Endodermal cell (in vitro differentiated cells): ENCODE measurements around the gene NEK10. TPM values are rescaled to one million over a fixed set of nuclear protein-coding genes. Genes with fewer than 3 reads are reported as not detected.

ENCODE experiments used
- DNase-seq: peaks from one replicate; pipeline ENCODE4 v3.0.0-alpha.2; 2017
- H3K27ac ChIP-seq: 2 replicates; pipeline ENCODE4 v1.5.1; 2013; ENCODE audit warnings: mild to moderate bottlenecking, low read depth, low read length, moderate library complexity
- H3K27me3 ChIP-seq: 2 replicates; pipeline ENCODE4 v1.6.1; 2013; ENCODE audit warnings: mild to moderate bottlenecking, low read length, moderate library complexity; ENCODE audit not compliant: insufficient read depth, control insufficient read depth, poor library complexity, severe bottlenecking
- H3K36me3 ChIP-seq: 2 replicates; pipeline ENCODE4 v1.7.0; 2013; ENCODE audit warnings: mild to moderate bottlenecking, low read length, moderate library complexity; ENCODE audit not compliant: control insufficient read depth, insufficient read depth
- H3K4me1 ChIP-seq: one replicate; pipeline ENCODE4 v1.7.0; 2013; ENCODE audit warnings: low read length; ENCODE audit not compliant: control insufficient read depth, insufficient read depth
- H3K4me3 ChIP-seq: 2 replicates; pipeline ENCODE4 v1.5.1; 2013; ENCODE audit warnings: mild to moderate bottlenecking, low read length, moderate library complexity
- H3K9ac ChIP-seq: 2 replicates; pipeline ENCODE4 v1.6.1; 2013; ENCODE audit warnings: mild to moderate bottlenecking, low read length, moderate library complexity; ENCODE audit not compliant: poor library complexity, severe bottlenecking; ENCODE audit errors: extremely low read depth
- H3K9me3 ChIP-seq: 2 replicates; pipeline ENCODE4 v1.6.1; 2013; ENCODE audit warnings: mild to moderate bottlenecking, low read length, moderate library complexity; ENCODE audit not compliant: control insufficient read depth
- H3K27ac Mint-ChIP-seq: 2 replicates; pipeline ENCODE4 v1.8.0; 2020; ENCODE audit warnings: mixed read lengths
- H3K27me3 Mint-ChIP-seq: 2 replicates; pipeline ENCODE4 v1.8.0; 2021; ENCODE audit warnings: mild to moderate bottlenecking, mixed read lengths; ENCODE audit not compliant: insufficient read depth
- H3K36me3 Mint-ChIP-seq: 2 replicates; pipeline ENCODE4 v1.8.0; 2020; ENCODE audit warnings: low read depth, mixed read lengths
- H3K4me1 Mint-ChIP-seq: 2 replicates; pipeline ENCODE4 v1.8.0; 2020; ENCODE audit warnings: mixed read lengths
- H3K4me3 Mint-ChIP-seq: 2 replicates; pipeline ENCODE4 v1.8.0; 2020; ENCODE audit warnings: mild to moderate bottlenecking, moderate library complexity, mixed read lengths
- H3K9me3 Mint-ChIP-seq: 2 replicates; pipeline ENCODE4 v1.8.0; 2020; ENCODE audit warnings: mild to moderate bottlenecking, mixed read lengths
- WGBS, 2 experiments: methylation state at CpG; one replicate each; pipeline versions ENCODE4 v1.1.5 to v1.1.7; 2013; ENCODE audit warnings: missing lambda C conversion rate in 2 of 2, mixed read lengths in 1 of 2; ENCODE audit not compliant: insufficient coverage in 1 of 2, insufficient read length in 1 of 2; 5-methylcytosine and 5-hydroxymethylcytosine counted together
- total RNA-seq, 2 donors: library from RNA; stranded (reverse); fragmentation: NEBNext Ultra II Directional in 1 of 2; extraction: Animal tissue kit (Norgen Biotek cat#: 25700) in 1 of 2; gene quantifications; 2 replicates in 1 of 2; 3 replicates in 1 of 2; pipeline ENCODE4 v1.2.1, GENCODE V29; 2021
- TF ChIP-seq, protein P1 (sequence below): fragments of 200-600 bp; sonication (generic); conservative IDR thresholded peaks from 2 replicates; pipeline ENCODE4 v1.5.0; 2021; ENCODE audit warnings: antibody characterized with exemption, mild to moderate bottlenecking

The NEK10 gene
- total RNA-seq, 2 donors from 2014 or later: 1.3 to 2.4 TPM

GRCh38 chr3:27384191-27384590 is 15.0 kb upstream of the NEK10 start:
- DNase-seq: no peak
- Mint-ChIP-seq H3K4me1 (peaks cover 1% of the 10 kb centered on the region), H3K4me3 (no peak overlapping the region), H3K36me3 (peaks cover 37% of the 10 kb centered on the region), H3K9me3 (no peaks in the 10 kb centered on the region), H3K27me3 (no peaks in the 10 kb centered on the region), H3K27ac (no peak overlapping the region)
- WGBS, 2 experiments: no CpG with 5 or more reads among the region's 1 CpG
- TF ChIP-seq, protein P1, sequence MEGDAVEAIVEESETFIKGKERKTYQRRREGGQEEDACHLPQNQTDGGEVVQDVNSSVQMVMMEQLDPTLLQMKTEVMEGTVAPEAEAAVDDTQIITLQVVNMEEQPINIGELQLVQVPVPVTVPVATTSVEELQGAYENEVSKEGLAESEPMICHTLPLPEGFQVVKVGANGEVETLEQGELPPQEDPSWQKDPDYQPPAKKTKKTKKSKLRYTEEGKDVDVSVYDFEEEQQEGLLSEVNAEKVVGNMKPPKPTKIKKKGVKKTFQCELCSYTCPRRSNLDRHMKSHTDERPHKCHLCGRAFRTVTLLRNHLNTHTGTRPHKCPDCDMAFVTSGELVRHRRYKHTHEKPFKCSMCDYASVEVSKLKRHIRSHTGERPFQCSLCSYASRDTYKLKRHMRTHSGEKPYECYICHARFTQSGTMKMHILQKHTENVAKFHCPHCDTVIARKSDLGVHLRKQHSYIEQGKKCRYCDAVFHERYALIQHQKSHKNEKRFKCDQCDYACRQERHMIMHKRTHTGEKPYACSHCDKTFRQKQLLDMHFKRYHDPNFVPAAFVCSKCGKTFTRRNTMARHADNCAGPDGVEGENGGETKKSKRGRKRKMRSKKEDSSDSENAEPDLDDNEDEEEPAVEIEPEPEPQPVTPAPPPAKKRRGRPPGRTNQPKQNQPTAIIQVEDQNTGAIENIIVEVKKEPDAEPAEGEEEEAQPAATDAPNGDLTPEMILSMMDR: no peak
- no peak overlapping the region for H3K9ac ChIP-seq
- H3K36me3 ChIP-seq: peaks cover 86% of the 10 kb centered on the region
- H3K27ac ChIP-seq: no peak overlapping the region
- H3K4me1 ChIP-seq: no peaks in the 10 kb centered on the region
- H3K4me3 ChIP-seq: no peak overlapping the region
- H3K27me3 ChIP-seq: no peaks in the 10 kb centered on the region
- no peaks in the 10 kb centered on the region for H3K9me3 ChIP-seq

- H3K36me3 ChIP-seq: peaks cover 80% of the 10 kb centered on the region
- H3K4me1 ChIP-seq: no peaks in the 10 kb centered on the region
- no peak for DNase-seq
- no peak overlapping the region for H3K27ac Mint-ChIP-seq
- peaks cover 36% of the 10 kb centered on the region for H3K36me3 Mint-ChIP-seq
- TF ChIP-seq, protein P1: no peak
- H3K9ac ChIP-seq: no peak overlapping the region
- 87 to 95% methylated on average over 2 to 3 of the region's 3 CpGs for WGBS, 2 experiments
- no peaks in the 10 kb centered on the region for H3K27me3 ChIP-seq
- H3K4me3 Mint-ChIP-seq: no peak overlapping the region
- no peaks in the 10 kb centered on the region for H3K9me3 ChIP-seq
- no peaks in the 10 kb centered on the region for H3K27me3 Mint-ChIP-seq
- H3K9me3 Mint-ChIP-seq: no peaks in the 10 kb centered on the region
- no peak overlapping the region for H3K27ac ChIP-seq
- H3K4me3 ChIP-seq: no peak overlapping the region
- H3K4me1 Mint-ChIP-seq: no peaks in the 10 kb centered on the region
These were observed 11.5 kb upstream of the NEK10 start for GRCh38 chr3:27380433-27381357.

DNA sequence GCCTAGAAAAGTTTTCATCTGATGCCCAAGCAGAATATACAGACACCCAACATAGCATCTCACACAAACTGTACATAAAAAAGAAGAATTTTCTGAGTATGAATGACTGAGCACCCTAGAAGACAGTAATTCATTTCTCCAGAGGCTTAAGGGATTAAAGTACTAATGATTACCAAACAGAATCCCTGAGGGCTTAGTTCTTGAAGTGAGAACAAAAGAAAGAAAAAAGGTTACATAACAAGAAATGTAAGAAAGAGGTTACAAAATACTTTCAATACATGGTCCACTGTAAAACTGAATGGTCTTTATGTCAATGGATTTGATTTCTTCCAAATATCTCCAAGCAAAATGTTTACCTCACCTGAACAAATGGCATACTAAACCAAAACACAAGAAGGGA is 9.1 kb upstream of the NEK10 start:
- Histone ChIP-seq H3K4me3 (no peak overlapping the region), H3K27ac (no peak overlapping the region), H3K9ac (no peak overlapping the region), H3K4me1 (no peaks in the 10 kb centered on the region), H3K27me3 (no peaks in the 10 kb centered on the region), H3K9me3 (no peaks in the 10 kb centered on the region), H3K36me3 (peaks cover 62% of the 10 kb centered on the region)
- Mint-ChIP-seq H3K27ac (no peak overlapping the region), H3K27me3 (no peaks in the 10 kb centered on the region), H3K4me3 (no peak overlapping the region), H3K4me1 (no peaks in the 10 kb centered on the region), H3K36me3 (peaks cover 24% of the 10 kb centered on the region), H3K9me3 (no peaks in the 10 kb centered on the region)
- TF ChIP-seq, protein P1: no peak
- DNase-seq: no peak
